AG04449 (cell line): ENCODE data around the gene SNAP47.

Experiments
- CTCF ChIA-PET: fragments of 350-600 bp; formaldehyde crosslinking; extraction: SDS; loops from one replicate; lab custom pipeline; 2021; ENCODE audit warnings: antibody characterized with exemption; lab: Yijun Ruan, JAX
- POLR2A ChIA-PET: fragments of 400-600, 350-600 bp; formaldehyde crosslinking; extraction: SDS; loops from one replicate; lab custom pipeline; 2020; ENCODE audit warnings: antibody characterized with exemption, inconsistent platforms; lab: Yijun Ruan, JAX
- DNase-seq: peaks from one replicate; pipeline ENCODE4 v3.0.0-alpha.2; 2010; ENCODE audit warnings: low read depth, low spot score
- H3K4me3 ChIP-seq: 2 replicates; pipeline ENCODE4 v1.5.1; 2011; ENCODE audit warnings: low read depth, mild to moderate bottlenecking, control low read depth, low read length
- TF ChIP-seq, protein P1 (sequence below): IDR thresholded peaks from one replicate; pipeline ENCODE4 v1.5.1; 2011; ENCODE audit warnings: mild to moderate bottlenecking, moderate library complexity, low read length, control low read depth, inconsistent platforms; ENCODE audit not compliant: insufficient read depth; ENCODE audit errors: missing control alignments

The SNAP47 gene

DNA sequence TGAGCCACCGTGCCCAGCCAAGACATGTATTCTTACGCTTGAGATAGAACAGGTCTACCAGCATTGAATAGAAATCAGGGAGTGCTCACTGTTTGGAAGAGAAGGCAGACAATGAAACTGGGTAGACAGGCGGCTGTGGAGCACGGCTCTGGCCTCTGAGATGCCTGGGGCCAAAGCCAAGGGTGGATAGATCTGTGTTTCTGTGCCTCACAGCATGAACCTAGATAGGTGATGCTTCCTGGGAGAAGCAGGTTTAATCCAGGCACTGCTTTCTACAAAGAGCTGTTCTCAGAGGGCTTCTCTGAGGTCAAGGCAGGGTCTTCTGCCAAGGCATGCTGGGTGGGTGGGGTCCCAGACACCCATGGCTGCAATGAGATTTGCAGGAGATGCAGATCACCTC, 55.6 kb downstream of the SNAP47 start:
- POLR2A ChIA-PET, result no interaction called here
- H3K4me3 ChIP-seq, result no peak overlapping the region
- CTCF ChIA-PET, result interaction anchor here (2.6 kb wide), 1 partner anchor 12 kb away, joined by 11 read pairs; no protein-coding TSS in a partner anchor
- TF ChIP-seq, protein P1, sequence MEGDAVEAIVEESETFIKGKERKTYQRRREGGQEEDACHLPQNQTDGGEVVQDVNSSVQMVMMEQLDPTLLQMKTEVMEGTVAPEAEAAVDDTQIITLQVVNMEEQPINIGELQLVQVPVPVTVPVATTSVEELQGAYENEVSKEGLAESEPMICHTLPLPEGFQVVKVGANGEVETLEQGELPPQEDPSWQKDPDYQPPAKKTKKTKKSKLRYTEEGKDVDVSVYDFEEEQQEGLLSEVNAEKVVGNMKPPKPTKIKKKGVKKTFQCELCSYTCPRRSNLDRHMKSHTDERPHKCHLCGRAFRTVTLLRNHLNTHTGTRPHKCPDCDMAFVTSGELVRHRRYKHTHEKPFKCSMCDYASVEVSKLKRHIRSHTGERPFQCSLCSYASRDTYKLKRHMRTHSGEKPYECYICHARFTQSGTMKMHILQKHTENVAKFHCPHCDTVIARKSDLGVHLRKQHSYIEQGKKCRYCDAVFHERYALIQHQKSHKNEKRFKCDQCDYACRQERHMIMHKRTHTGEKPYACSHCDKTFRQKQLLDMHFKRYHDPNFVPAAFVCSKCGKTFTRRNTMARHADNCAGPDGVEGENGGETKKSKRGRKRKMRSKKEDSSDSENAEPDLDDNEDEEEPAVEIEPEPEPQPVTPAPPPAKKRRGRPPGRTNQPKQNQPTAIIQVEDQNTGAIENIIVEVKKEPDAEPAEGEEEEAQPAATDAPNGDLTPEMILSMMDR, result no peak
- DNase-seq, result no peak

GRCh38 chr1:227791425-227792143, 56.3 kb downstream of the SNAP47 start:
- TF ChIP-seq, protein P1, result no peak
- POLR2A ChIA-PET, result interaction anchor here (0.6 kb wide), 1 partner anchor 38 kb away, joined by 3 read pairs; no protein-coding TSS in a partner anchor
- CTCF ChIA-PET, result interaction anchor here (1.1 kb wide), 1 partner anchor 61 kb away, joined by 3 read pairs; no protein-coding TSS in a partner anchor
- H3K4me3 ChIP-seq, result no peak overlapping the region
- DNase-seq, result no peak

DNA sequence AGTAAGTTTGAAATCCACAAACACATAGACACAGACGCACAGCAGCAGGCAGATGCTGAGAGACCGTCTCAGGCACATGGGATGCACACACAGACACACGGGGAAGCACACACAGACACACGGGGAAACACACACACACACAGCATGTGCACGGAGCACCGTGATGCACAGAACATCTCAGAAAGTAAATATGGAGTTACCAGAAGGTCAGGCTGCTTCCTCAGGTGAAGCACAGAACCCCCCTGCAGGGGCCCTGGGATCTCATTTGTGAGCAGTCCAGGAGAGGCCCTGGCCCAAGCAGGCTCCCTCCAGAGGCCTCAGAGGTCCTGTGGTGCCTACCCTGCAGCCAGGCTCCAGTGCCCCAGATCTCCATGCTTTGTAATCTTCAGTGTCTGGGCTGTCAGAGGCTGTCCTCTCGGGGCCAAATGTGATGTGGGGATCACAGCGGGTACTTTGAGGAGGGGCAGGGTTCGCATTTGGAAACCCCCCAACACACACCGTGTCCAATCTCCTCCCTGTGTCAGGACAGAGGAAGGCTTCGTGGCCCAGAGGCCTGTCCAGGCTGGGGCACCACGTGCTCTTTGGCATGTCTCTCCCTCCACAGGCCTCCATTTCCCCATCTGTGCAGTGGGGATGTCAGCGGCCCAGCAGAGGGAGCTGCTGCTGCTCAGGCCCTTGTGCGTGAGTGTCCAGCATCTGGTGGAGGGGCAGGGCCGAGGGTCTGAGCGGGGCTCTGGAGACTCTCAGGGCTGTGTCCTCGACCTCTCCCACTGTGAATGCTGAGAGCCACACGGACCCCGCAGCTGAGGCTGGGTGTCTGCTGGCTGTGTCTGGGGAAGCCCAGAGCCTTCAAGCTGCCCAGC, 57.2 kb downstream of the SNAP47 start:
- H3K4me3 ChIP-seq, result no peak overlapping the region
- no peak for DNase-seq
- TF ChIP-seq, protein P1, result peak; percentile 5
- ChIA-PET CTCF (interaction anchor here (0.6 to 1.3 kb wide), 3 partner anchors 15 to 62 kb away, joined by 3 to 4 read pairs (median 3); no protein-coding TSS in a partner anchor), POLR2A (interaction anchor here (2.3 to 2.7 kb wide), 2 partner anchors 17 to 155 kb away, joined by 12 to 18 read pairs; partner anchors contain the start of gene WNT9A)

- CTCF ChIA-PET, result interaction anchor here (0.6 to 1.5 kb wide), 7 partner anchors 10 to 161 kb away, joined by 3 to 5 read pairs (median 3); partner anchors contain the start of gene WNT9A
These were observed 58.1 kb downstream of the SNAP47 start for GRCh38 chr1:227793079-227793947.

More at GRCh38 chr1:227793079-227793947, 58.1 kb downstream of the SNAP47 start:
- DNase-seq, result no peak
- TF ChIP-seq, protein P1, result no peak
- H3K4me3 ChIP-seq, result no peak overlapping the region
- POLR2A ChIA-PET, result interaction anchor here (0.8 to 2.7 kb wide), 8 partner anchors 13 to 289 kb away, joined by 3 to 18 read pairs (median 6); partner anchors contain the start of genes ARF1 and WNT9A
